NCI-H446 treated with DMSO at 0.1 percent for 48 hours (cell line): Measurements from ENCODE around the gene EXOC4.
A peak's percentile ranks its signal among the peaks of the same experiment; 100 is the strongest.
"Not testable (repeated sequence)": the region's sequence is repeated elsewhere in the genome, so short reads cannot be mapped to it uniquely, and the experiment has no call there.

Experiments
- DNase-seq: peaks from one replicate; lab custom pipeline; 2025; lab: John Stamatoyannopoulos, UW

Gene EXOC4

GRCh38 chr7:133751079-133751478 lies 498.2 kb downstream of the EXOC4 start:
- DNase-seq: no peak

GRCh38 chr7:133753513-133753912 lies 500.6 kb downstream of the EXOC4 start:
- DNase-seq: no peak

GRCh38 chr7:133754708-133755107 lies 501.8 kb downstream of the EXOC4 start:
- DNase-seq: no peak

GRCh38 chr7:133755901-133756300 lies 503.0 kb downstream of the EXOC4 start:
- no peak for DNase-seq

GRCh38 chr7:133761443-133761842 lies 508.6 kb downstream of the EXOC4 start:
- DNase-seq: no peak

- no peak for DNase-seq
Measured at GRCh38 chr7:133763076-133763640, 510.3 kb downstream of the EXOC4 start.

GRCh38 chr7:133769668-133770067 lies 516.8 kb downstream of the EXOC4 start:
- no peak for DNase-seq

GRCh38 chr7:133770863-133771492 lies 518.1 kb downstream of the EXOC4 start:
- peak; percentile 88 for DNase-seq

GRCh38 chr7:133771788-133772419 lies 519.0 kb downstream of the EXOC4 start:
- peak; percentile 32 for DNase-seq

- DNase-seq: no peak
Measured at GRCh38 chr7:133773601-133774000, 520.7 kb downstream of the EXOC4 start.

- no peak for DNase-seq
Measured at GRCh38 chr7:133775201-133775600, 522.3 kb downstream of the EXOC4 start.

GRCh38 chr7:133776266-133776665 lies 523.4 kb downstream of the EXOC4 start:
- DNase-seq: peak; percentile 94

GRCh38 chr7:133777701-133778100 lies 524.8 kb downstream of the EXOC4 start:
- no peak for DNase-seq

GRCh38 chr7:133778472-133778871 lies 525.6 kb downstream of the EXOC4 start:
- DNase-seq: no peak

GRCh38 chr7:133779538-133779937 lies 526.7 kb downstream of the EXOC4 start:
- not testable (repeated sequence) for DNase-seq

GRCh38 chr7:133780912-133781311 lies 528.0 kb downstream of the EXOC4 start:
- DNase-seq: no peak

- DNase-seq: no peak
Measured at GRCh38 chr7:133781486-133782090, 528.7 kb downstream of the EXOC4 start.

GRCh38 chr7:133782470-133782869 lies 529.6 kb downstream of the EXOC4 start:
- DNase-seq: no peak

- DNase-seq: peak; percentile 34
Measured at GRCh38 chr7:133783276-133783675, 530.4 kb downstream of the EXOC4 start.

GRCh38 chr7:133784486-133785001 lies 531.7 kb downstream of the EXOC4 start:
- peak; percentile 33 for DNase-seq

GRCh38 chr7:133786401-133786937 lies 533.6 kb downstream of the EXOC4 start:
- DNase-seq: no peak

GRCh38 chr7:133789974-133790373 lies 537.1 kb downstream of the EXOC4 start:
- no peak for DNase-seq

GRCh38 chr7:133790911-133791310 lies 538.0 kb downstream of the EXOC4 start:
- DNase-seq: no peak
